PFSK-1 (cell line): ENCODE measurements around the gene NR3C2.

Source experiments
- FOXP2 ChIP-seq: optimal IDR thresholded peaks from 2 replicates; pipeline ENCODE3; 2011; ENCODE audit warnings: borderline replicate concordance, control low read depth, inconsistent platforms; ENCODE audit not compliant: insufficient read depth; ENCODE audit errors: extremely low read length, extremely low read depth
- POLR2AphosphoS5 ChIP-seq: IDR thresholded peaks from 2 replicates; pipeline ENCODE4 v1.6.1; 2012; ENCODE audit warnings: low read depth, mild to moderate bottlenecking, control low read depth, low read length, moderate library complexity
- SIN3A ChIP-seq: IDR thresholded peaks from 2 replicates; pipeline ENCODE4 v1.6.1; 2012; ENCODE audit warnings: mild to moderate bottlenecking, low read length, moderate library complexity, borderline replicate concordance; ENCODE audit not compliant: insufficient read depth
- TAF1 ChIP-seq: IDR thresholded peaks from 2 replicates; pipeline ENCODE4 v1.6.1; 2012; ENCODE audit warnings: low read length, control low read depth, borderline replicate concordance; ENCODE audit not compliant: insufficient read depth
- TF ChIP-seq, protein P1 (sequence below), 2 experiments: IDR thresholded peaks; 2 replicates each; pipeline versions ENCODE4 v1.6.1 to v1.8.0; 2011 to 2012; ENCODE audit warnings: low read depth in 2 of 2, low read length in 2 of 2, control low read depth in 1 of 2, inconsistent platforms in 1 of 2, mild to moderate bottlenecking in 1 of 2, moderate library complexity in 1 of 2; ENCODE audit not compliant: insufficient read depth in 1 of 2

The NR3C2 gene

GRCh38 chr4:148170408-148171365 lies 271.5 kb downstream of the NR3C2 start:
- no peak for TF ChIP-seq TAF1
- TF ChIP-seq FOXP2 = no peak
- TF ChIP-seq, protein P1, sequence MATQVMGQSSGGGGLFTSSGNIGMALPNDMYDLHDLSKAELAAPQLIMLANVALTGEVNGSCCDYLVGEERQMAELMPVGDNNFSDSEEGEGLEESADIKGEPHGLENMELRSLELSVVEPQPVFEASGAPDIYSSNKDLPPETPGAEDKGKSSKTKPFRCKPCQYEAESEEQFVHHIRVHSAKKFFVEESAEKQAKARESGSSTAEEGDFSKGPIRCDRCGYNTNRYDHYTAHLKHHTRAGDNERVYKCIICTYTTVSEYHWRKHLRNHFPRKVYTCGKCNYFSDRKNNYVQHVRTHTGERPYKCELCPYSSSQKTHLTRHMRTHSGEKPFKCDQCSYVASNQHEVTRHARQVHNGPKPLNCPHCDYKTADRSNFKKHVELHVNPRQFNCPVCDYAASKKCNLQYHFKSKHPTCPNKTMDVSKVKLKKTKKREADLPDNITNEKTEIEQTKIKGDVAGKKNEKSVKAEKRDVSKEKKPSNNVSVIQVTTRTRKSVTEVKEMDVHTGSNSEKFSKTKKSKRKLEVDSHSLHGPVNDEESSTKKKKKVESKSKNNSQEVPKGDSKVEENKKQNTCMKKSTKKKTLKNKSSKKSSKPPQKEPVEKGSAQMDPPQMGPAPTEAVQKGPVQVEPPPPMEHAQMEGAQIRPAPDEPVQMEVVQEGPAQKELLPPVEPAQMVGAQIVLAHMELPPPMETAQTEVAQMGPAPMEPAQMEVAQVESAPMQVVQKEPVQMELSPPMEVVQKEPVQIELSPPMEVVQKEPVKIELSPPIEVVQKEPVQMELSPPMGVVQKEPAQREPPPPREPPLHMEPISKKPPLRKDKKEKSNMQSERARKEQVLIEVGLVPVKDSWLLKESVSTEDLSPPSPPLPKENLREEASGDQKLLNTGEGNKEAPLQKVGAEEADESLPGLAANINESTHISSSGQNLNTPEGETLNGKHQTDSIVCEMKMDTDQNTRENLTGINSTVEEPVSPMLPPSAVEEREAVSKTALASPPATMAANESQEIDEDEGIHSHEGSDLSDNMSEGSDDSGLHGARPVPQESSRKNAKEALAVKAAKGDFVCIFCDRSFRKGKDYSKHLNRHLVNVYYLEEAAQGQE (IDR thresholded peaks at IDR 0.05; ENCODE audit: insufficient read depth in 1 of 2, low read depth in 2 of 2, low read length in 2 of 2) = no peak
- no peak for TF ChIP-seq SIN3A

GRCh38 chr4:148166132-148166591 lies 276.1 kb downstream of the NR3C2 start:
- TF ChIP-seq SIN3A (no peak), POLR2AphosphoS5 (no peak), TAF1 (no peak), FOXP2 (no peak)
- TF ChIP-seq, protein P1 (IDR thresholded peaks at IDR 0.05; ENCODE audit: insufficient read depth in 1 of 2, low read depth in 2 of 2, low read length in 2 of 2) = no peak

GRCh38 chr4:148164557-148164956 lies 277.7 kb downstream of the NR3C2 start:
- TF ChIP-seq FOXP2 (no peak), POLR2AphosphoS5 (no peak), SIN3A (no peak), TAF1 (no peak)
- TF ChIP-seq, protein P1 (IDR thresholded peaks at IDR 0.05; ENCODE audit: insufficient read depth in 1 of 2, low read depth in 2 of 2, low read length in 2 of 2) = no peak

DNA sequence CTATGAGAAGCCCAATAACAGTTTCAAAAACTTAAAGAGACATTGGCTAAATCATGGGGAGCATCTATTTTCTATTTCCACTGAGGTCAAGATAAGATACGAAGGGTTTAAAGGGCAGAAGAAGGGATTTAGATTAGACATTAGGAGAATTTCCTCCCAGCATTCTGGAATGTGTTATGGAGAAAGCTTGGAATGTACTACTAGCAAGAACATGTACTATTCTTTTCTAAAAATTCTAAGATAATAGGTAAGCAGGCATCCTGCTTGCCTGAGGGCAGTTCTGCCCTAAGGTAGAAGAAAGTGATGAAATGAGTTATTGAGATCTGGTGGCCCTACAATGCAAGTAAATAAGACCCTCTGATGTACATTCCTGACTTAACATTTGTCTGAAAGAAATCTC lies 279.2 kb downstream of the NR3C2 start:
- no peak for TF ChIP-seq TAF1
- no peak for TF ChIP-seq SIN3A
- no peak for TF ChIP-seq FOXP2
- TF ChIP-seq, protein P1 (IDR thresholded peaks at IDR 0.05; ENCODE audit: insufficient read depth in 1 of 2, low read depth in 2 of 2, low read length in 2 of 2) = no peak
- no peak for TF ChIP-seq POLR2AphosphoS5
